ENCODE results near the gene RNF151.

RNF151 gene

GRCh38 chr16:1929578-1930337 lies 36.9 kb upstream of the RNF151 start:
- Histone ChIP-seq H3K4me1 (ENCODE audit: low read length) (peaks cover 5% of the 10 kb centered on the region), H3K9ac (ENCODE audit: low read length) (peak overlapping the region; percentile 60; the same call in 1 of the 2 replicates), H3K79me2 (ENCODE audit: low read length) (no peaks in the 10 kb centered on the region), H3K9me2 (replicated peaks; ENCODE audit: insufficient read depth, low read length) (no peaks in the 10 kb centered on the region), H3K27me3 (replicated peaks; ENCODE audit: insufficient read depth, low read length) (peaks cover 6% of the 10 kb centered on the region; the same call in 1 of the 2 replicates), H3K4me2 (ENCODE audit: low read depth, low read length) (peak overlapping the region; percentile 75), H3K36me3 (replicated peaks; ENCODE audit: insufficient read depth, low read length) (no peaks in the 10 kb centered on the region), H3K9me3 (replicated peaks; ENCODE audit: insufficient read depth, low read length) (no peaks in the 10 kb centered on the region), H3K4me3 (ENCODE audit: low read length) (peak overlapping the region; percentile 73), H3K27ac (ENCODE audit: low read length) (no peak overlapping the region), H4K20me1 (ENCODE audit: insufficient read depth, low read length) (no peaks in the 10 kb centered on the region), H2AFZ (ENCODE audit: low read length) (peak overlapping the region; percentile 97), H3F3A (ENCODE audit: insufficient read depth, low read length) (no peaks in the 10 kb centered on the region)
- peak; percentile 88 for DNase-seq
- TF ChIP-seq EZH2 (optimal IDR thresholded peaks at IDR 0.05; ENCODE audit: low read depth, low read length) (no peak), CTCF (IDR thresholded peaks at IDR 0.05; ENCODE audit: low read length) (peak; percentile 93)

GRCh38 chr16:1930338-1930720 lies 36.3 kb upstream of the RNF151 start:
- Histone ChIP-seq H3K79me2 (ENCODE audit: low read length) (no peaks in the 10 kb centered on the region), H4K20me1 (ENCODE audit: insufficient read depth, low read length) (no peaks in the 10 kb centered on the region), H3K9me2 (replicated peaks; ENCODE audit: insufficient read depth, low read length) (no peaks in the 10 kb centered on the region), H3K27ac (ENCODE audit: low read length) (no peak overlapping the region), H3K27me3 (replicated peaks; ENCODE audit: insufficient read depth, low read length) (0 out of 2 replicates have a peak, but pooled peaks cover 3% of the 10 kb centered on the region), H3K4me3 (ENCODE audit: low read length) (no peak overlapping the region), H2AFZ (ENCODE audit: low read length) (peak overlapping the region; percentile 97; the same call in 1 of the 2 replicates), H3F3A (ENCODE audit: insufficient read depth, low read length) (no peaks in the 10 kb centered on the region), H3K9ac (ENCODE audit: low read length) (no peak overlapping the region), H3K4me2 (ENCODE audit: low read depth, low read length) (no peak overlapping the region), H3K4me1 (ENCODE audit: low read length) (peaks cover 5% of the 10 kb centered on the region), H3K36me3 (replicated peaks; ENCODE audit: insufficient read depth, low read length) (no peaks in the 10 kb centered on the region), H3K9me3 (replicated peaks; ENCODE audit: insufficient read depth, low read length) (no peaks in the 10 kb centered on the region)
- no peak for DNase-seq
- TF ChIP-seq EZH2phosphoT487 (IDR thresholded peaks at IDR 0.05; ENCODE audit: low read length), result no peak
- TF ChIP-seq CTCF (IDR thresholded peaks at IDR 0.05; ENCODE audit: low read length), result no peak
- TF ChIP-seq EZH2 (optimal IDR thresholded peaks at IDR 0.05; ENCODE audit: low read depth, low read length), result no peak

GRCh38 chr16:1932050-1933028 lies 34.3 kb upstream of the RNF151 start:
- H3K4me3 ChIP-seq (ENCODE audit: low read length), result no peak overlapping the region
- DNase-seq, result no peak
- H2AFZ ChIP-seq (ENCODE audit: low read length), result no peak overlapping the region
- H3F3A ChIP-seq (ENCODE audit: insufficient read depth, low read length), result no peaks in the 10 kb centered on the region
- 0 out of 2 replicates have a peak, but pooled peaks cover 3% of the 10 kb centered on the region for H3K27me3 ChIP-seq (replicated peaks; ENCODE audit: insufficient read depth, low read length)
- H3K79me2 ChIP-seq (ENCODE audit: low read length), result no peaks in the 10 kb centered on the region
- no peak overlapping the region for H3K9ac ChIP-seq (ENCODE audit: low read length)
- H3K9me2 ChIP-seq (replicated peaks; ENCODE audit: insufficient read depth, low read length), result no peaks in the 10 kb centered on the region
- no peaks in the 10 kb centered on the region for H3K36me3 ChIP-seq (replicated peaks; ENCODE audit: insufficient read depth, low read length)
- no peak overlapping the region for H3K27ac ChIP-seq (ENCODE audit: low read length)
- TF ChIP-seq EZH2phosphoT487 (IDR thresholded peaks at IDR 0.05; ENCODE audit: low read length), result no peak
- H3K4me2 ChIP-seq (ENCODE audit: low read depth, low read length), result no peak overlapping the region
- H3K9me3 ChIP-seq (replicated peaks; ENCODE audit: insufficient read depth, low read length), result no peaks in the 10 kb centered on the region
- H3K4me1 ChIP-seq (ENCODE audit: low read length), result peaks cover 5% of the 10 kb centered on the region
- no peaks in the 10 kb centered on the region for H4K20me1 ChIP-seq (ENCODE audit: insufficient read depth, low read length)

Data from MM.1S (cell line).